ENCODE results near the gene ASB5. TPM values are rescaled to one million over a fixed set of nuclear protein-coding genes. Genes with fewer than 3 reads are reported as not detected.

The ASB5 gene
- total and polyA plus RNA-seq, 2 of the 8 experiments (the other 6 are each of a cell fraction or from before 2014, with no cell fraction given) = 0.02 TPM; not detected in 1

GRCh38 chr4:176195184-176195978 lies 73.6 kb downstream of the ASB5 start, which contains the start of gene SPATA4:
TSS of gene SPATA4 (minus strand) at chr4:176195585. CDS start at chr4:176195562, 23 bp downstream.
- peak; percentile 76 to 92 for DNase-seq (ENCODE audit: low read depth in 1 of 2, low spot score in 2 of 2)
- H3K4me1 ChIP-seq (replicated peaks in 1 of 4; ENCODE audit: control insufficient read depth in 3 of 4, insufficient read depth in 4 of 4, low read length in 3 of 4) = peaks cover 0 to 8% (median 1%) of the 10 kb centered on the region in 4 experiments; a peak in 4 of 7 replicates
- no peak within 1 kb of the TSS for H3K4ac ChIP-seq (replicated peaks; ENCODE audit: insufficient read length, low read depth, low read length)
- H4K8ac ChIP-seq (ENCODE audit: extremely low read depth, insufficient read depth, low read length) = peak within 1 kb of the TSS; percentile 80; the same call in 1 of the 2 replicates
- no peaks in the 10 kb centered on the region for H3K36me3 ChIP-seq (ENCODE audit: control insufficient read depth in 2 of 4, insufficient read depth in 4 of 4, low read length in 3 of 4)
- H3K27me3 ChIP-seq (replicated peaks in 1 of 4; ENCODE audit: control insufficient read depth in 3 of 4, extremely low read depth in 1 of 4, insufficient read depth in 3 of 4, low read length in 3 of 4) = no peaks in the 10 kb centered on the region
- peak within 1 kb of the TSS; percentile 38 to 72 (median 68); a peak in 7 of 8 replicates for H3K4me3 ChIP-seq (ENCODE audit: extremely low read depth in 1 of 4, insufficient read depth in 2 of 4, low read depth in 3 of 4, low read length in 4 of 4)
- no peak within 1 kb of the TSS for H3K27ac ChIP-seq (ENCODE audit: low read depth, low read length)
- H2AFZ ChIP-seq (ENCODE audit: low read length) = peak within 1 kb of the TSS; percentile 97
- H4K91ac ChIP-seq (replicated peaks; ENCODE audit: insufficient read length, low read length) = no peak within 1 kb of the TSS
- ChIA-PET CTCF (ENCODE audit: partially characterized antibody) (interaction anchor here (0.7 to 2.6 kb wide), 5 partner anchors 9 to 1132 kb away, joined by 3 to 6 read pairs (median 3); no protein-coding TSS in a partner anchor), POLR2A (ENCODE audit: partially characterized antibody) (interaction anchor here (1.1 kb wide), 1 partner anchor 124 kb away, joined by 3 read pairs; the partner anchor contains the start of gene SPCS3)
- no peak within 1 kb of the TSS for H2BK5ac ChIP-seq (ENCODE audit: low read depth, low read length)
- no peak within 1 kb of the TSS for H2BK12ac ChIP-seq (ENCODE audit: low read depth, low read length)
- H3K79me1 ChIP-seq (ENCODE audit: low read depth, low read length) = no peaks in the 10 kb centered on the region
- peak within 1 kb of the TSS; percentile 60 to 94 for H3K4me2 ChIP-seq (ENCODE audit: insufficient read depth in 1 of 2, low read depth in 2 of 2, low read length in 2 of 2)
- no peaks in the 10 kb centered on the region for H4K20me1 ChIP-seq (replicated peaks in 1 of 2; ENCODE audit: control insufficient read depth in 1 of 2, insufficient read depth in 2 of 2, low read length in 2 of 2)
- no peak within 1 kb of the TSS for H2BK15ac ChIP-seq (ENCODE audit: low read length)
- no peaks in the 10 kb centered on the region for H3K9me3 ChIP-seq (ENCODE audit: insufficient read depth in 2 of 2, low read depth in 1 of 2, low read length in 1 of 2)
- H3K14ac ChIP-seq (ENCODE audit: insufficient read length) = no peak within 1 kb of the TSS
- no peak within 1 kb of the TSS for H2BK120ac ChIP-seq (replicated peaks; ENCODE audit: low read depth, low read length)
- no peak within 1 kb of the TSS for H4K5ac ChIP-seq (ENCODE audit: insufficient read length, low read depth, low read length)
- no peak within 1 kb of the TSS for H3K18ac ChIP-seq (ENCODE audit: extremely low read depth, low read length)
- H3K56ac ChIP-seq (replicated peaks; ENCODE audit: insufficient read length, low read depth, low read length) = no peak within 1 kb of the TSS
- no peak within 1 kb of the TSS for H2AK5ac ChIP-seq (ENCODE audit: low read depth, low read length)
- peak; percentile 63 for FAIRE-seq
- peak within 1 kb of the TSS in 1 of 4 experiments; percentile 31; a peak in 1 of 7 replicates for H3K9ac ChIP-seq (replicated peaks in 1 of 4; ENCODE audit: extremely low read depth in 1 of 4, low read depth in 3 of 4, low read length in 3 of 4)
- no peak within 1 kb of the TSS for H3K23ac ChIP-seq (ENCODE audit: insufficient read length)
- peaks cover 2% of the 10 kb centered on the region; the same call in 1 of the 2 replicates for H3K23me2 ChIP-seq (ENCODE audit: low read depth, low read length)
- 5% methylated on average over 45 of the region's 45 CpGs; no CpG with 5 or more reads in 1 of the 2 experiments for WGBS, 2 experiments (ENCODE audit: extremely low coverage in 1 of 2, insufficient coverage in 1 of 2, insufficient read length in 1 of 2, insufficient replicate concordance in 2 of 2, low coverage in 1 of 2, low lambda C conversion rate in 2 of 2, missing lambda C conversion rate in 1 of 2)
- H3K79me2 ChIP-seq (ENCODE audit: control insufficient read depth in 1 of 2, insufficient read depth in 2 of 2, low read length in 2 of 2) = no peaks in the 10 kb centered on the region
- no peak within 1 kb of the TSS for H2BK20ac ChIP-seq (ENCODE audit: low read length)
- TF ChIP-seq ATF2 (IDR thresholded peaks at IDR 0.05; ENCODE audit: low read length) (no peak), CTBP2 (IDR thresholded peaks at IDR 0.05; ENCODE audit: borderline replicate concordance, insufficient read depth, insufficient read length, low read length) (no peak), ZNF274 (IDR thresholded peaks at IDR 0.05; ENCODE audit: borderline replicate concordance, extremely low read depth, low read length) (no peak), ATF3 (IDR thresholded peaks at IDR 0.05; ENCODE audit: insufficient read depth, low read depth, low read length) (no peak), SUZ12 (IDR thresholded peaks at IDR 0.05; ENCODE audit: low read length) (no peak), RNF2 (IDR thresholded peaks at IDR 0.05; ENCODE audit: borderline replicate concordance, low read depth, low read length, missing control alignments, poor library complexity, severe bottlenecking) (no peak), CHD2 (IDR thresholded peaks at IDR 0.05; ENCODE audit: low read length) (no peak), EGR1 (IDR thresholded peaks at IDR 0.05; ENCODE audit: borderline replicate concordance, low read depth, low read length) (no peak)

Data from H1 (cell line).